Fibroblast of lung (primary cell): ENCODE results near the gene MYLK. TPM values are rescaled to one million over a fixed set of nuclear protein-coding genes. Genes with fewer than 3 reads are reported as not detected.

Experiments used
- DNase-seq, 2 donors: peaks; one replicate each; pipeline versions ENCODE4 v3.0.0 to v3.0.0-alpha.2; 2010; ENCODE audit warnings: low read depth in 2 of 2
- H2AFZ ChIP-seq: 2 replicates; pipeline ENCODE4 v1.5.1; 2012; ENCODE audit warnings: low read length, control low read depth, inconsistent platforms
- H3K27ac ChIP-seq: 2 replicates; pipeline ENCODE4 v1.5.1; 2011; ENCODE audit warnings: low read length, control low read depth; ENCODE audit not compliant: insufficient read depth
- H3K27me3 ChIP-seq: 2 replicates; pipeline ENCODE4 v1.5.1; 2011; ENCODE audit warnings: mild to moderate bottlenecking, low read length; ENCODE audit not compliant: control insufficient read depth, insufficient read depth
- H3K36me3 ChIP-seq: 2 replicates; pipeline ENCODE4 v1.5.1; 2011; ENCODE audit warnings: low read length; ENCODE audit not compliant: control insufficient read depth, insufficient read depth
- H3K4me1 ChIP-seq: 2 replicates; pipeline ENCODE4 v1.5.1; 2011; ENCODE audit warnings: low read length; ENCODE audit not compliant: control insufficient read depth, insufficient read depth; ENCODE audit errors: extremely low read depth
- H3K4me2 ChIP-seq: 2 replicates; pipeline ENCODE4 v1.5.1; 2011; ENCODE audit warnings: low read length, control low read depth; ENCODE audit not compliant: insufficient read depth; ENCODE audit errors: extremely low read depth
- H3K4me3 ChIP-seq, 4 experiments: fragments of 200-600 bp in 1 of 4; sonication (generic) in 1 of 4; replicated peaks in 1 of 4; 2 replicates each; pipeline ENCODE4 v1.5.1; 2011 to 2016; ENCODE audit warnings: low read length in 4 of 4, low read depth in 3 of 4, mild to moderate bottlenecking in 3 of 4, control low read depth in 2 of 4, inconsistent platforms in 1 of 4, mixed read lengths in 1 of 4; ENCODE audit not compliant: insufficient read depth in 1 of 4; ENCODE audit errors: control extremely low read depth in 1 of 4
- H3K79me2 ChIP-seq: 2 replicates; pipeline ENCODE4 v1.5.1; 2012; ENCODE audit warnings: mild to moderate bottlenecking, low read length, inconsistent platforms; ENCODE audit not compliant: control insufficient read depth, insufficient read depth
- H3K9ac ChIP-seq: 2 replicates; pipeline ENCODE4 v1.5.1; 2011; ENCODE audit warnings: mild to moderate bottlenecking, low read length, control low read depth; ENCODE audit not compliant: insufficient read depth
- H3K9me3 ChIP-seq: 2 replicates; pipeline ENCODE4 v1.5.1; 2012; ENCODE audit warnings: low read depth, low read length; ENCODE audit not compliant: control insufficient read depth, insufficient read depth
- H4K20me1 ChIP-seq: 2 replicates; pipeline ENCODE4 v1.5.1; 2011; ENCODE audit warnings: low read length; ENCODE audit not compliant: control insufficient read depth, insufficient read depth; ENCODE audit errors: extremely low read depth
- EZH2 ChIP-seq: IDR thresholded peaks from 2 replicates; pipeline ENCODE4 v1.5.1; 2012; ENCODE audit warnings: low read length, control low read depth, mild to moderate bottlenecking; ENCODE audit errors: missing control alignments
- polyA plus RNA-seq, 2 donors: library from polyadenylated mRNA; depleted of rRNA in 1 of 2; stranded (reverse) in 1 of 2; unstranded in 1 of 2; fragments of >200 nt; gene quantifications; 2 replicates each; pipeline ENCODE4 v1.2.1, GENCODE V29; 2011 to 2012; ENCODE audit warnings: missing spikeins in 1 of 2
- total RNA-seq: library from RNA; depleted of rRNA; stranded (reverse); fragments of >200 nt; gene quantifications from 2 replicates; pipeline ENCODE4 v1.2.1, GENCODE V29; 2014
- TF ChIP-seq, protein P1 (sequence below), 2 donors: IDR thresholded peaks in 1 of 2; conservative IDR thresholded peaks in 1 of 2; 1 replicate in 1 of 2; 2 replicates in 1 of 2; pipeline ENCODE4 v1.5.1; 2011 to 2012; ENCODE audit warnings: low read length in 2 of 2, control low read depth in 1 of 2, inconsistent platforms in 1 of 2, low read depth in 1 of 2, mild to moderate bottlenecking in 1 of 2

Gene MYLK
- total and polyA plus RNA-seq, 2 donors (not counting 1 experiment from before 2014, with no cell fraction given): 918 to 941 TPM

DNA sequence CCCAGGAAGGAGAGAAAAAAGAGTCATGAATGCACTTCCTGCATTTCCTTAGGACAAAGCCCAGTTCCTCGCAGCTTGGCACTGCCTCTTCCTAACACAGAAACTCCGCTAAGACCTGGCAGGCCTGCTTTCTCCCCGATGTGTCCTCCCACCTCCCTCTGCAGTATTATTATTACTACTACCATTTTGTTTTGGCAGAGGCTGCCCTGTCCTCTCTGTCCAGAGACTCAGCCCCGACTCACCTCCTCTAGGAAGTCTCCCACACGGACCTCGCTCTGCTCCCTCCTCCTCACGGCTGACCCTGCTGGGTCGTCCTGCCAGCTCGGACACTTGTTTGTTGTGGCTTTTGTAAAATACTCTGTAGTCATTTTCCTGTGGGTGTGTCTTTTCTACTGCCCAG, 192.1 kb downstream of the MYLK start:
- TF ChIP-seq EZH2: no peak
- TF ChIP-seq, protein P1, sequence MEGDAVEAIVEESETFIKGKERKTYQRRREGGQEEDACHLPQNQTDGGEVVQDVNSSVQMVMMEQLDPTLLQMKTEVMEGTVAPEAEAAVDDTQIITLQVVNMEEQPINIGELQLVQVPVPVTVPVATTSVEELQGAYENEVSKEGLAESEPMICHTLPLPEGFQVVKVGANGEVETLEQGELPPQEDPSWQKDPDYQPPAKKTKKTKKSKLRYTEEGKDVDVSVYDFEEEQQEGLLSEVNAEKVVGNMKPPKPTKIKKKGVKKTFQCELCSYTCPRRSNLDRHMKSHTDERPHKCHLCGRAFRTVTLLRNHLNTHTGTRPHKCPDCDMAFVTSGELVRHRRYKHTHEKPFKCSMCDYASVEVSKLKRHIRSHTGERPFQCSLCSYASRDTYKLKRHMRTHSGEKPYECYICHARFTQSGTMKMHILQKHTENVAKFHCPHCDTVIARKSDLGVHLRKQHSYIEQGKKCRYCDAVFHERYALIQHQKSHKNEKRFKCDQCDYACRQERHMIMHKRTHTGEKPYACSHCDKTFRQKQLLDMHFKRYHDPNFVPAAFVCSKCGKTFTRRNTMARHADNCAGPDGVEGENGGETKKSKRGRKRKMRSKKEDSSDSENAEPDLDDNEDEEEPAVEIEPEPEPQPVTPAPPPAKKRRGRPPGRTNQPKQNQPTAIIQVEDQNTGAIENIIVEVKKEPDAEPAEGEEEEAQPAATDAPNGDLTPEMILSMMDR (conservative IDR thresholded peaks at IDR 0.05 in 1 of 2, IDR thresholded peaks at IDR 0.05 in 1 of 2; ENCODE audit: low read depth in 1 of 2, low read length in 2 of 2): no peak
- Histone ChIP-seq H4K20me1 (no peaks in the 10 kb centered on the region), H2AFZ (no peak overlapping the region), H3K4me1 (peaks cover 65% of the 10 kb centered on the region), H3K9ac (no peak overlapping the region), H3K9me3 (no peaks in the 10 kb centered on the region), H3K36me3 (peaks cover 39% of the 10 kb centered on the region), H3K79me2 (peaks cover 33% of the 10 kb centered on the region), H3K27me3 (no peaks in the 10 kb centered on the region), H3K4me2 (no peak overlapping the region), H3K4me3 (no peak overlapping the region), H3K27ac (no peak overlapping the region)
- DNase-seq: no peak

DNA sequence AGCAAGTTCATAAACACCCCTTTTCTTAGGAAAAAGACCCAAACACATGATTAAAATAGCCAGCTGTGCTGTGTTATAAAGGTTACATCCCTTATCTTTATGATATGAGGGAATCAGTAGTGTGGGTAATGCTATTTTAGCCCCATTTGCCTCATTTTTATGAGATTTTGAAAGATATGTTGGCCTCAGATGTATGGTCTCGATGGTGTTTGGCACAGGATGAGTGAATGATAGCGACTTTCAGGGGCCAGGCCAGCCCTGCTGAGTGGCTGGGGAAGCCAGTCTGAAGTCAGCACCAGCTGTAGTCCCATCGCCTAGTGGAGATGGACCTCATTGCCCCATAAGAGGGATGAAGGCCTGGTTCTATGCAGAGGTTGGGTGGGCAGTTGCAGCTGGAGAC, 194.3 kb downstream of the MYLK start:
- no peaks in the 10 kb centered on the region for H3K9me3 ChIP-seq
- peaks cover 48% of the 10 kb centered on the region for H3K4me1 ChIP-seq
- no peak for TF ChIP-seq EZH2
- no peaks in the 10 kb centered on the region for H4K20me1 ChIP-seq
- no peak overlapping the region for H2AFZ ChIP-seq
- H3K27me3 ChIP-seq: no peaks in the 10 kb centered on the region
- peaks cover 14% of the 10 kb centered on the region for H3K79me2 ChIP-seq
- H3K27ac ChIP-seq: no peak overlapping the region
- no peak overlapping the region for H3K4me2 ChIP-seq
- H3K4me3 ChIP-seq: no peak overlapping the region
- no peak for DNase-seq
- H3K36me3 ChIP-seq: peaks cover 35% of the 10 kb centered on the region
- no peak overlapping the region for H3K9ac ChIP-seq

DNA sequence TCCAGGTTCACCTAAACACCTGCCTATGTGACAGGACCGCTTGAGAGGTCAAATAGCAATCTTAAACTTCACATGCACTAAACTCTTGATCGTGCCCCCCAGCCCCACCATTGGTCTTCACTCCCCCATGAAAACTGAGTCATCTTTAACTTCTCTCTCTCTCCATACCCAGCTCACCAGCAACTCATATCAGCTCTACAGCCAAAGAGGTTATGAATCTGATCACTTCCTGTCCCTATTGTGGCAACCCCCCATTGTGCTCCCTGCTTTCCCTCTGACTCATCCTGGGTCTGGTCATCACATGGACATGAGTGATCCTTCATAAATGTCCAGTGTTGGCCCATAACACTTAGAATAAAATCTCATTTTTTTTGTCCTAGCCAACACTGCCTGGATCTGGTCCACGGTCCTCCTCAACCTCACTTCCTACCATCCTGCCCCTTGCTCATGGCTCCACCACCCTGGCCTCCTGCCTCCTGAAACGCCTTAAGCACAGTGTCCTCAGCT, 195.8 kb downstream of the MYLK start:
- TF ChIP-seq, protein P1 (conservative IDR thresholded peaks at IDR 0.05 in 1 of 2, IDR thresholded peaks at IDR 0.05 in 1 of 2; ENCODE audit: low read depth in 1 of 2, low read length in 2 of 2): no peak
- no peak for TF ChIP-seq EZH2
- Histone ChIP-seq H3K36me3 (peaks cover 40% of the 10 kb centered on the region), H3K27ac (peak overlapping the region; percentile 63), H4K20me1 (no peaks in the 10 kb centered on the region), H3K4me1 (peaks cover 33% of the 10 kb centered on the region), H3K9me3 (no peaks in the 10 kb centered on the region), H3K79me2 (peaks cover 4% of the 10 kb centered on the region), H3K4me3 (no peak overlapping the region), H3K4me2 (peak overlapping the region; percentile 26), H3K9ac (no peak overlapping the region), H2AFZ (no peak overlapping the region), H3K27me3 (no peaks in the 10 kb centered on the region)
- DNase-seq: peak; percentile 87 to 97
